ENCODE results near the gene MPL.

Gene MPL

DNA sequence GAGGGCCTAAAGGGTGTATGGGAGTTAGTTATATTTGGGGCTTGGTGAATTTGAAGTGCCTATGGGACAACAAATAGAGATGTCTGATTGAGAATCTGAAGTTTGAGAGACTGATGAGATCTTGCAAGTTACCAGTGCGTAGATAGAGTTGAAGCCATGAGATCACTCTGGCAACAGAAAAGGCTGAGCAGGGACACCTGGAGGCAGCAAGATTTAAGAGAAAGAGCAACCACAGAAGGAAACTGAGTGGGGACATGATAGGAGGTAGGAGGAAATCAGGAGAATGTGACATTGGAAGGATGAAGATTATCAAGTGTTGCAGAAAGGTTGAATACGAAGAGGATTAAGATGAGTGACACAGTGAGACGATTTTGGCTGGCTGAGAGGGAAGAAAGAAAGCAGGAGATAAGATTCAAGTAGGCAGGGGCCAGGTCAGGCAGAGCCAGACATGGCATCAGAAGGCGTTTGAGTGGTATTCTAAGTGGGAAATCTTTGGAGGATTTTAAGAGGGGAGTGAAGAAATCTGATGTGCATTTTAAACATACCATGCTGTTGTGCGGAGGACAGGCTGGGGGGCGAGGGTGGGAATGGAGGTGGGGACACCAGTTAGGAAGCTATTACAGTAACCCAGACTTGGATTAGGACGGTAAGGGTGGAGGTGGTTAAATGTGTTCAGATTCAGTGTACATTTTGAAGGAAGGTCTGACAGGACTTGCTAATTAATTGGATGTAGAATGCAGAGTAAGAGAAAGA is 3.0 kb upstream of the MPL start:
- H3K4me3 ChIP-seq (replicated peaks; ENCODE audit: low read depth, low read length), result no peak overlapping the region
- no peak for DNase-seq (ENCODE audit: extremely low read depth, low read depth)
- TF ChIP-seq, protein P1, sequence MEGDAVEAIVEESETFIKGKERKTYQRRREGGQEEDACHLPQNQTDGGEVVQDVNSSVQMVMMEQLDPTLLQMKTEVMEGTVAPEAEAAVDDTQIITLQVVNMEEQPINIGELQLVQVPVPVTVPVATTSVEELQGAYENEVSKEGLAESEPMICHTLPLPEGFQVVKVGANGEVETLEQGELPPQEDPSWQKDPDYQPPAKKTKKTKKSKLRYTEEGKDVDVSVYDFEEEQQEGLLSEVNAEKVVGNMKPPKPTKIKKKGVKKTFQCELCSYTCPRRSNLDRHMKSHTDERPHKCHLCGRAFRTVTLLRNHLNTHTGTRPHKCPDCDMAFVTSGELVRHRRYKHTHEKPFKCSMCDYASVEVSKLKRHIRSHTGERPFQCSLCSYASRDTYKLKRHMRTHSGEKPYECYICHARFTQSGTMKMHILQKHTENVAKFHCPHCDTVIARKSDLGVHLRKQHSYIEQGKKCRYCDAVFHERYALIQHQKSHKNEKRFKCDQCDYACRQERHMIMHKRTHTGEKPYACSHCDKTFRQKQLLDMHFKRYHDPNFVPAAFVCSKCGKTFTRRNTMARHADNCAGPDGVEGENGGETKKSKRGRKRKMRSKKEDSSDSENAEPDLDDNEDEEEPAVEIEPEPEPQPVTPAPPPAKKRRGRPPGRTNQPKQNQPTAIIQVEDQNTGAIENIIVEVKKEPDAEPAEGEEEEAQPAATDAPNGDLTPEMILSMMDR (IDR thresholded peaks at IDR 0.05; ENCODE audit: low read depth, low read length, missing control alignments), result no peak

- TF ChIP-seq, protein P1 (IDR thresholded peaks at IDR 0.05; ENCODE audit: low read depth, low read length, missing control alignments), result no peak
- H3K4me3 ChIP-seq (replicated peaks; ENCODE audit: low read depth, low read length), result no peak overlapping the region
- DNase-seq (ENCODE audit: extremely low read depth, low read depth), result no peak
Measured at GRCh38 chr1:43338001-43338400, 383 bp downstream of the MPL start.

DNA sequence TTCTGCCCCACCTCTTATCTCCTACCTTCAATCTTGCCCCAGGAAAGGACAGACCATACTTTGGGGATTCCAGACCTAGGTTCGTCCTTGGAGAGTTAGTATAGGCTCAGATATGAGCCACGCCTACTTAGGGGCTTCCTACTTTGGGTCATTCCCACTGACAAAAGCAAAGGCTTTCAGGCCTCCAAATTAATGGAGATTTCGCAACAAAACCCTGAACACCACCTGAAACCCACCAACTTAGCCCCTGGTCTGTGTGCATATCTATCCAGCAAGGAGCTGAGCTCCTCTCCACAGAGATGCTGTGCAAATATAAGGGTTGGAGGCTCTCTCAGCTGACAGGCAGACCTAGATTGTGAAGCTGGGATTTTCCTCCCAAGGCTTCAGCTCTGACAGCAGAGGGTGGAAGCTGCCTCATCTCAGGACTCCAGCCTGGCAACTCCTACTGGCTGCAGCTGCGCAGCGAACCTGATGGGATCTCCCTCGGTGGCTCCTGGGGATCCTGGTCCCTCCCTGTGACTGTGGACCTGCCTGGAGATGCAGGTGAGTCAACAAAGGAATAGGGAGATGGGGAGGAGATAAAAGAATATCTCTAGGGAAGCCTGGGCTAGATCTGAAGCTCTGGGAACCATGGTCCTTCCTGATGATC is 2.1 kb downstream of the MPL start:
- no peak overlapping the region for H3K4me3 ChIP-seq (replicated peaks; ENCODE audit: low read depth, low read length)
- DNase-seq (ENCODE audit: extremely low read depth, low read depth), result no peak
- TF ChIP-seq, protein P1 (IDR thresholded peaks at IDR 0.05; ENCODE audit: low read depth, low read length, missing control alignments), result no peak

GRCh38 chr1:43340559-43340958 is 2.9 kb downstream of the MPL start:
- no peak overlapping the region for H3K4me3 ChIP-seq (replicated peaks; ENCODE audit: low read depth, low read length)
- TF ChIP-seq, protein P1 (IDR thresholded peaks at IDR 0.05; ENCODE audit: low read depth, low read length, missing control alignments), result no peak
- DNase-seq (ENCODE audit: extremely low read depth, low read depth), result no peak

DNA sequence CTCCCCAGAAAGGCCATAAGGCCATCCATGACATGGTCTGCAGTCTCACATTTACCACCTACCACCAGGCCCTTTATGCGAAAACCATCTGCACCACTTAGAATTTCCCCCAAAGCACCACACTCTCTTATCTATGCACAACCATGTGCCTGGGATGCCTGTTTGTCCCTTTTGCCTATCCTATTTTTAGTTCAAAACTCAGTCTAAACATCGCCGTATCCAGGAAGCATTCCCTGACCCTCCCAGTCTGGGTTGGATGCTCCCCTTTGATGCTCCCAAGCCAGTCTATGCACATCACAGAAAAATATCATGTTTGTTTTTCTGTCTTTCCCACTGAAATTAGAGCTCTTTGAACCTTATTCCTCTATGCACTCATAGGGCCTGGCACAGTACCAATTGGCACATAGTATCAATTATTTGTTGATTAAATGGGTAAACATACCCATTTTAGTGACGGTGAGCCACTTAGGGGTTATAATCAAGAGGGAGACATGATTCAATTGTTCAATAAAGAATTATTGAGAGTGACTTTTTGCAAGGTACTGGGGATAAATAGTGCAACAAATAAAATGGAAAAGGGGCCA is 6.7 kb downstream of the MPL start:
- no peak overlapping the region for H3K4me3 ChIP-seq (replicated peaks; ENCODE audit: low read depth, low read length)
- DNase-seq (ENCODE audit: extremely low read depth, low read depth), result no peak
- TF ChIP-seq, protein P1 (IDR thresholded peaks at IDR 0.05; ENCODE audit: low read depth, low read length, missing control alignments), result no peak

DNA sequence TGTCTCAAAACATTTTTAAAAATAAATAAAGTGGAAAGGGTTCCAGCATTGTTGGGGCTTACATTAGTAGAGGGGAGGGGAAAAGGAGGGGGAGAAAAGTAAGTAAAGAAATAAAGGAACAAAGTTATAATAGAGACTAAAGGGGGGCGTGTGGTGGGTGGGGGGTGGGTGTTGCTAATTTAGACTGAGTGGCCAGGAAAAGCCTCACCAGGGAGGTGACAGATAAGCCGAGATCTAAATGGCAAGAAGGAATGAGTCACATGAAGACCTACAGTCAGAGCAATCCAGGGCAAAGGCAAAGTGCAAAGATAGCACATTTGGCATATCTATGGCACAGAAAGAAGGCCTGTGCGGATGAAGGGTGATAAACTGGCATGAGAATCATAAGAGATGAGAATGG is 7.5 kb downstream of the MPL start:
- H3K4me3 ChIP-seq (replicated peaks; ENCODE audit: low read depth, low read length), result no peak overlapping the region
- TF ChIP-seq, protein P1 (IDR thresholded peaks at IDR 0.05; ENCODE audit: low read depth, low read length, missing control alignments), result no peak
- DNase-seq (ENCODE audit: extremely low read depth, low read depth), result no peak
